H1 (cell line): ENCODE data around the gene FRS2. TPM values are rescaled to one million over a fixed set of nuclear protein-coding genes. Genes with fewer than 3 reads are reported as not detected.

ENCODE experiments used
- CTCF ChIA-PET: fragments of 300-600 bp; sonication (Branson Sonifier 250); formaldehyde crosslinking; loops from one replicate; lab custom pipeline; 2021; ENCODE audit not compliant: partially characterized antibody; lab: Charles Lee
- POLR2A ChIA-PET: fragments of 300-600 bp; sonication (Branson Sonifier 250); formaldehyde crosslinking; loops from one replicate; lab custom pipeline; 2021; ENCODE audit warnings: inconsistent platforms; ENCODE audit not compliant: partially characterized antibody; lab: Charles Lee
- DNase-seq, 2 experiments: peaks; one replicate each; pipeline versions ENCODE4 v3.0.0 to v3.0.0-alpha.2; 2010 to 2022; ENCODE audit warnings: low spot score in 2 of 2, low read depth in 1 of 2, mixed read lengths in 1 of 2
- FAIRE-seq: peaks from 2 replicates; lab custom pipeline; 2011; peaks lifted over from hg19 to GRCh38; lab: Jason Lieb, UNC
- H2AFZ ChIP-seq: 2 replicates; pipeline ENCODE4 v1.8.1; 2012; ENCODE audit warnings: low read length, inconsistent platforms
- H2AK5ac ChIP-seq: 2 replicates; pipeline ENCODE4 v1.6.1; 2013; ENCODE audit warnings: low read depth, low read length
- H2BK120ac ChIP-seq: replicated peaks from 2 replicates; pipeline ENCODE3; 2013; ENCODE audit warnings: low read depth, low read length, inconsistent platforms
- H2BK12ac ChIP-seq: 2 replicates; pipeline ENCODE4 v1.6.1; 2013; ENCODE audit warnings: low read depth, low read length
- H2BK15ac ChIP-seq: 2 replicates; pipeline ENCODE4 v1.6.1; 2013; ENCODE audit warnings: low read length
- H2BK20ac ChIP-seq: 2 replicates; pipeline ENCODE4 v1.6.1; 2013; ENCODE audit warnings: low read length
- H2BK5ac ChIP-seq: 2 replicates; pipeline ENCODE4 v1.6.1; 2013; ENCODE audit warnings: low read depth, low read length
- H3K14ac ChIP-seq: 2 replicates; pipeline ENCODE4 v1.6.1; 2013; ENCODE audit warnings: inconsistent platforms; ENCODE audit not compliant: insufficient read length
- H3K18ac ChIP-seq: 2 replicates; pipeline ENCODE4 v1.6.1; 2013; ENCODE audit warnings: low read length; ENCODE audit errors: extremely low read depth
- H3K23ac ChIP-seq: 2 replicates; pipeline ENCODE4 v1.6.1; 2013; ENCODE audit warnings: inconsistent platforms; ENCODE audit not compliant: insufficient read length
- H3K23me2 ChIP-seq: 2 replicates; pipeline ENCODE4 v1.6.1; 2013; ENCODE audit warnings: low read depth, low read length
- H3K27ac ChIP-seq: 2 replicates; pipeline ENCODE4 v1.6.1; 2011; ENCODE audit warnings: low read depth, low read length, inconsistent platforms
- H3K27me3 ChIP-seq, 4 experiments: replicated peaks in 1 of 4; 1 replicate in 1 of 4; 2 replicates in 3 of 4; pipeline versions ENCODE4 v1.6.1 to v1.8.1; 2011 to 2013; ENCODE audit warnings: low read length in 3 of 4, mild to moderate bottlenecking in 3 of 4, inconsistent platforms in 2 of 4, mixed read lengths in 2 of 4, moderate library complexity in 1 of 4; ENCODE audit not compliant: control insufficient read depth in 3 of 4, insufficient read depth in 3 of 4; ENCODE audit errors: extremely low read depth in 1 of 4
- H3K36me3 ChIP-seq, 4 experiments: 2 replicates each; pipeline versions ENCODE4 v1.6.1 to v1.8.1; 2011 to 2013; ENCODE audit warnings: mild to moderate bottlenecking in 4 of 4, low read length in 3 of 4, moderate library complexity in 2 of 4, control low read depth in 1 of 4, inconsistent platforms in 1 of 4; ENCODE audit not compliant: insufficient read depth in 4 of 4, control insufficient read depth in 2 of 4
- H3K4ac ChIP-seq: replicated peaks from 2 replicates; pipeline ENCODE3; 2013; ENCODE audit warnings: low read length, low read depth, mixed read lengths, inconsistent platforms; ENCODE audit not compliant: insufficient read length
- H3K4me1 ChIP-seq, 4 experiments: replicated peaks in 1 of 4; 1 replicate in 1 of 4; 2 replicates in 3 of 4; pipeline versions ENCODE4 v1.6.1 to v1.8.1; 2011 to 2013; ENCODE audit warnings: low read length in 3 of 4, inconsistent platforms in 2 of 4, mixed read lengths in 1 of 4; ENCODE audit not compliant: insufficient read depth in 4 of 4, control insufficient read depth in 3 of 4
- H3K4me2 ChIP-seq, 2 experiments: 2 replicates each; pipeline versions ENCODE4 v1.6.1 to v1.8.1; 2011 to 2013; ENCODE audit warnings: low read depth in 2 of 2, low read length in 2 of 2, control low read depth in 1 of 2, inconsistent platforms in 1 of 2, mild to moderate bottlenecking in 1 of 2; ENCODE audit not compliant: insufficient read depth in 1 of 2
- H3K4me3 ChIP-seq, 4 experiments: fragments of 200-600, 300-600 bp in 1 of 4; sonication (generic), shearing (Covaris generic), sonication (Bioruptor Twin) in 1 of 4; 2 replicates each; pipeline versions ENCODE4 v1.5.1 to v1.8.1; 2011 to 2016; ENCODE audit warnings: low read length in 4 of 4, low read depth in 3 of 4, control low read depth in 2 of 4, inconsistent platforms in 2 of 4, mild to moderate bottlenecking in 2 of 4, mixed read lengths in 1 of 4, moderate library complexity in 1 of 4; ENCODE audit not compliant: insufficient read depth in 2 of 4; ENCODE audit errors: extremely low read depth in 1 of 4
- H3K56ac ChIP-seq: replicated peaks from 2 replicates; pipeline ENCODE3; 2013; ENCODE audit warnings: low read depth, mild to moderate bottlenecking, mixed read lengths, low read length, inconsistent platforms; ENCODE audit not compliant: insufficient read length
- H3K79me1 ChIP-seq: 2 replicates; pipeline ENCODE4 v1.6.1; 2013; ENCODE audit warnings: low read depth, low read length, control low read depth
- H3K79me2 ChIP-seq, 2 experiments: 2 replicates each; pipeline versions ENCODE4 v1.6.1 to v1.8.1; 2012 to 2013; ENCODE audit warnings: low read length in 2 of 2, mild to moderate bottlenecking in 2 of 2, inconsistent platforms in 1 of 2; ENCODE audit not compliant: insufficient read depth in 2 of 2, control insufficient read depth in 1 of 2
- H3K9ac ChIP-seq, 4 experiments: replicated peaks in 1 of 4; 1 replicate in 1 of 4; 2 replicates in 3 of 4; pipeline versions ENCODE4 v1.6.1 to v1.8.1; 2011 to 2013; ENCODE audit warnings: low read depth in 3 of 4, low read length in 3 of 4, control low read depth in 2 of 4, mild to moderate bottlenecking in 2 of 4, moderate library complexity in 2 of 4, inconsistent platforms in 1 of 4; ENCODE audit errors: extremely low read depth in 1 of 4
- H3K9me3 ChIP-seq, 2 experiments: 2 replicates each; pipeline versions ENCODE4 v1.6.1 to v1.8.1; 2012 to 2013; ENCODE audit warnings: mild to moderate bottlenecking in 2 of 2, moderate library complexity in 2 of 2, control low read depth in 1 of 2, inconsistent platforms in 1 of 2, low read depth in 1 of 2, low read length in 1 of 2, mixed read lengths in 1 of 2; ENCODE audit not compliant: insufficient read depth in 2 of 2
- H4K20me1 ChIP-seq, 2 experiments: replicated peaks in 1 of 2; 2 replicates each; pipeline versions ENCODE3 to v1.8.1; 2011 to 2013; ENCODE audit warnings: inconsistent platforms in 2 of 2, low read length in 2 of 2, mild to moderate bottlenecking in 1 of 2; ENCODE audit not compliant: insufficient read depth in 2 of 2, control insufficient read depth in 1 of 2
- H4K5ac ChIP-seq: 2 replicates; pipeline ENCODE4 v1.6.1; 2013; ENCODE audit warnings: low read length, low read depth, mixed read lengths, inconsistent platforms; ENCODE audit not compliant: insufficient read length
- H4K8ac ChIP-seq: 2 replicates; pipeline ENCODE4 v1.8.0; 2013; ENCODE audit warnings: mild to moderate bottlenecking, moderate library complexity, low read length, inconsistent platforms; ENCODE audit not compliant: insufficient read depth; ENCODE audit errors: extremely low read depth
- H4K91ac ChIP-seq: replicated peaks from 2 replicates; pipeline ENCODE3; 2013; ENCODE audit warnings: low read length, mixed read lengths, inconsistent platforms; ENCODE audit not compliant: insufficient read length
- ASH2L ChIP-seq: fragments of 200-600, 300-600 bp; sonication (generic); IDR thresholded peaks from one replicate; pipeline ENCODE4 v1.7.1; 2017; ENCODE audit warnings: low read length
- CREB1 ChIP-seq: IDR thresholded peaks from 2 replicates; pipeline ENCODE4 v1.6.1; 2012; ENCODE audit warnings: inconsistent platforms
- GTF2F1 ChIP-seq: IDR thresholded peaks from 2 replicates; pipeline ENCODE4 v1.6.1; 2012; ENCODE audit warnings: low read depth, low read length, improper control_type of control experiment, borderline replicate concordance
- HDAC2 ChIP-seq, 2 experiments: fragments of 300-600 bp in 1 of 2; sonication (generic) in 1 of 2; IDR thresholded peaks; 2 replicates each; pipeline ENCODE4 v1.6.1; 2011 to 2012; ENCODE audit warnings: low read depth in 2 of 2, low read length in 2 of 2, mild to moderate bottlenecking in 2 of 2, moderate library complexity in 2 of 2, borderline replicate concordance in 1 of 2, inconsistent platforms in 1 of 2
- HDAC6 ChIP-seq: IDR thresholded peaks from one replicate; pipeline ENCODE4 v1.7.1; 2012; ENCODE audit warnings: low read depth, mild to moderate bottlenecking, inconsistent platforms, low read length, moderate library complexity
- JUND ChIP-seq: IDR thresholded peaks from 2 replicates; pipeline ENCODE4 v1.6.1; 2011; ENCODE audit warnings: mild to moderate bottlenecking, improper control_type of control experiment, low read length
- RAD21 ChIP-seq, 2 experiments: IDR thresholded peaks in 1 of 2; conservative IDR thresholded peaks in 1 of 2; 2 replicates each; pipeline ENCODE4 v1.6.1; 2011; ENCODE audit warnings: low read depth in 2 of 2, low read length in 2 of 2, improper control_type of control experiment in 1 of 2, inconsistent platforms in 1 of 2, mild to moderate bottlenecking in 1 of 2, moderate library complexity in 1 of 2
- RXRA ChIP-seq: IDR thresholded peaks from 2 replicates; pipeline ENCODE4 v1.6.1; 2011; ENCODE audit warnings: low read depth, mild to moderate bottlenecking, low read length, moderate library complexity; ENCODE audit not compliant: insufficient read depth
- SIRT6 ChIP-seq: IDR thresholded peaks from one replicate; pipeline ENCODE4 v1.7.1; 2012; ENCODE audit warnings: low read length, inconsistent platforms
- SP2 ChIP-seq: IDR thresholded peaks from 2 replicates; pipeline ENCODE4 v1.6.1; 2012; ENCODE audit warnings: mild to moderate bottlenecking, low read length, inconsistent platforms
- WGBS, 2 experiments: shearing (Covaris generic) in 1 of 2; methylation state at CpG; one replicate each; pipeline versions ENCODE4 v1.1.6 to v1.1.7; 2013 to 2015; ENCODE audit warnings: low lambda C conversion rate in 2 of 2, mixed read lengths in 2 of 2, inconsistent platforms in 1 of 2, low coverage in 1 of 2, missing lambda C conversion rate in 1 of 2; ENCODE audit not compliant: insufficient replicate concordance in 2 of 2, insufficient coverage in 1 of 2, insufficient read length in 1 of 2; ENCODE audit errors: extremely low coverage in 1 of 2, missing lambda C conversion rate in 1 of 2; 5-methylcytosine and 5-hydroxymethylcytosine counted together
- polyA plus RNA-seq, 7 experiments: library from polyadenylated mRNA; depleted of rRNA in 3 of 7; stranded (reverse) in 5 of 7; unstranded in 2 of 7; fragments of >200 nt in 5 of 7; fragments of 200-250 nt in 2 of 7; gene quantifications; 1 replicate in 5 of 7; 2 replicates in 1 of 7; 4 replicates in 1 of 7; pipeline versions ENCODE4 v1.2.1 to v1.2.3, GENCODE V29; 2011 to 2013; ENCODE audit warnings: missing spikeins in 2 of 7, mixed read lengths in 2 of 7
- total RNA-seq: library from RNA; stranded (reverse); fragmentation: NEBNext Ultra II Directional; extraction: Animal tissue kit (Norgen Biotek cat#: 25700); gene quantifications from 2 replicates; pipeline ENCODE4 v1.2.1, GENCODE V29; 2021
- TF ChIP-seq, protein P1 (sequence below): IDR thresholded peaks from 2 replicates; pipeline ENCODE4 v1.6.1; 2012; ENCODE audit warnings: low read length, inconsistent platforms

Gene FRS2
- total and polyA plus RNA-seq, 2 of the 8 experiments (the other 6 are each of a cell fraction or from before 2014, with no cell fraction given): 10.3 to 35.8 TPM

DNA sequence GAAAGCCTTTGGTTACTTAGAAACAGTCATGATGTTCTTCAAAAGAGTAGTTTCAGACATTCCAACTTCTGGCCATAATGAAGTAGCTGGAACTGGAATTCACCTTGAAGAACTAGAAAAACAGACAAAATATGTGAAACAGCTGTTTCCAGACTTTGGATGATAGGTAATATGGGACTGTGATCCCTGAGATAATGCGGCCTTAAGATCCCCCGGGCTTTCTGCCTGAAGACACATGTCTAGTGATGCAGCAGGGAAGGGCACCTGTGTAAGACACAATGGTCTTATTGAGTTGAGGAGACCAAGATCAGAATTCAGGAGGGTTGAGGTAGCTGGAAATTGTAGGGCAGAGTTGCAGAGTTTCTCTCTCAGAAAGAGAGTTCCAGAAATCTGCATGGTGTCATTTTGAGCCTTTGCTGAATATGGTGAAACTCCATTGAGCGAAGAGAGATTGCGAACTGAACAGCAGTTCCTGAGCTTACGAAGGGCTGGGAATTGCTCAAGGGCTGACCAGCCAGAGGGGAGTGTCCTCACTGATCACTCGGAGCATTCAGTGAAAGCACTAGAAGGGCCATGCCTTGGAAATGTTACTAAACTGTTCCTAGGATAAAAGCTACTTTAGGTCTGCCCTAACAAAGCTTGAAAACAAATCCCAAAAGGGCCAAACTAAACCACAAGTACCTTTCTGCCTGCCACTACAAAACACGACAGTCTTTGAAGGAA, 41.7 kb upstream of the FRS2 start:
- Histone ChIP-seq H3K18ac (no peak overlapping the region), H3K27ac (no peak overlapping the region), H3K4me1 (no peaks in the 10 kb centered on the region), H4K5ac (no peak overlapping the region), H2BK120ac (no peak overlapping the region), H3K4me3 (no peak overlapping the region), H3K27me3 (no peaks in the 10 kb centered on the region), H3K4ac (no peak overlapping the region), H3K56ac (no peak overlapping the region), H3K4me2 (no peak overlapping the region), H3K23me2 (no peaks in the 10 kb centered on the region), H2BK12ac (no peak overlapping the region), H2AFZ (no peak overlapping the region), H3K23ac (no peak overlapping the region), H4K8ac (no peak overlapping the region), H3K9me3 (no peaks in the 10 kb centered on the region), H4K91ac (no peak overlapping the region), H2BK15ac (no peak overlapping the region), H2AK5ac (no peak overlapping the region), H3K14ac (no peak overlapping the region), H3K9ac (no peak overlapping the region), H2BK20ac (no peak overlapping the region), H2BK5ac (no peak overlapping the region), H3K79me2 (no peaks in the 10 kb centered on the region), H3K36me3 (no peaks in the 10 kb centered on the region), H3K79me1 (no peaks in the 10 kb centered on the region), H4K20me1 (no peaks in the 10 kb centered on the region)
- 92% methylated on average over 7 of the region's 7 CpGs; no CpG with 5 or more reads in 1 of the 2 experiments for WGBS, 2 experiments
- DNase-seq (no peak), FAIRE-seq (no peak)
- CTCF ChIA-PET: interaction anchor here (0.7 to 1.9 kb wide), 6 partner anchors 12 to 208 kb away, joined by 3 to 4 read pairs (median 3); no protein-coding TSS in a partner anchor
- POLR2A ChIA-PET: interaction anchor here (1.0 kb wide), 1 partner anchor 74 kb away, joined by 4 read pairs; no protein-coding TSS in a partner anchor
- TF ChIP-seq ASH2L (no peak), RAD21 (IDR thresholded peaks at IDR 0.05 in 1 of 2, conservative IDR thresholded peaks at IDR 0.05 in 1 of 2; ENCODE audit: low read depth in 2 of 2, low read length in 2 of 2) (no peak), RXRA (no peak), SIRT6 (no peak), CREB1 (no peak), JUND (no peak), HDAC6 (no peak), SP2 (no peak), GTF2F1 (no peak), HDAC2 (IDR thresholded peaks at IDR 0.05; ENCODE audit: borderline replicate concordance in 1 of 2, low read depth in 2 of 2, low read length in 2 of 2) (no peak)
- TF ChIP-seq, protein P1, sequence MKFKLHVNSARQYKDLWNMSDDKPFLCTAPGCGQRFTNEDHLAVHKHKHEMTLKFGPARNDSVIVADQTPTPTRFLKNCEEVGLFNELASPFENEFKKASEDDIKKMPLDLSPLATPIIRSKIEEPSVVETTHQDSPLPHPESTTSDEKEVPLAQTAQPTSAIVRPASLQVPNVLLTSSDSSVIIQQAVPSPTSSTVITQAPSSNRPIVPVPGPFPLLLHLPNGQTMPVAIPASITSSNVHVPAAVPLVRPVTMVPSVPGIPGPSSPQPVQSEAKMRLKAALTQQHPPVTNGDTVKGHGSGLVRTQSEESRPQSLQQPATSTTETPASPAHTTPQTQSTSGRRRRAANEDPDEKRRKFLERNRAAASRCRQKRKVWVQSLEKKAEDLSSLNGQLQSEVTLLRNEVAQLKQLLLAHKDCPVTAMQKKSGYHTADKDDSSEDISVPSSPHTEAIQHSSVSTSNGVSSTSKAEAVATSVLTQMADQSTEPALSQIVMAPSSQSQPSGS: no peak
